OCI-LY1 (cell line): Measurements from ENCODE around the gene COPS4.
"Not testable (repeated sequence)": the region's sequence is repeated elsewhere in the genome, so short reads cannot be mapped to it uniquely, and the experiment has no call there.

Experiments used
- H2AFZ ChIP-seq: fragments of 200-600 bp; sonication (generic), shearing (Covaris generic); 2 replicates; pipeline ENCODE4 v1.6.0; 2014; ENCODE audit warnings: antibody characterized with exemption, mild to moderate bottlenecking, low read length
- H3F3A ChIP-seq: fragments of 200-600 bp; sonication (generic), shearing (Covaris generic); 2 replicates; pipeline ENCODE4 v1.6.0; 2014; ENCODE audit warnings: mild to moderate bottlenecking, antibody characterized with exemption, low read length, moderate library complexity; ENCODE audit not compliant: insufficient read depth
- H3K27ac ChIP-seq: fragments of 200-600 bp; sonication (generic); 2 replicates; pipeline ENCODE4 v1.5.1; 2014; ENCODE audit warnings: low read length, mixed run types, mild to moderate bottlenecking, low read depth; ENCODE audit not compliant: poor library complexity, severe bottlenecking
- H3K27me3 ChIP-seq: fragments of 200-600 bp; sonication (generic); 2 replicates; pipeline ENCODE4 v1.6.0; 2014; ENCODE audit warnings: antibody characterized with exemption, mild to moderate bottlenecking, low read length, moderate library complexity; ENCODE audit not compliant: insufficient read depth
- H3K36me3 ChIP-seq: fragments of 200-600 bp; sonication (generic); 2 replicates; pipeline ENCODE4 v1.6.1; 2014; ENCODE audit warnings: mild to moderate bottlenecking, antibody characterized with exemption, low read length, moderate library complexity, mixed read lengths; ENCODE audit not compliant: insufficient read depth
- H3K4me1 ChIP-seq: fragments of 200-600 bp; sonication (generic); 2 replicates; pipeline ENCODE4 v1.5.1; 2014; ENCODE audit warnings: mild to moderate bottlenecking, low read length, moderate library complexity; ENCODE audit not compliant: insufficient read depth, severe bottlenecking
- H3K4me2 ChIP-seq: fragments of 200-600 bp; sonication (generic), shearing (Covaris generic); 2 replicates; pipeline ENCODE4 v1.6.1; 2014; ENCODE audit warnings: low read length
- H3K4me3 ChIP-seq: fragments of 200-600 bp; sonication (generic); 2 replicates; pipeline ENCODE4 v1.5.1; 2014; ENCODE audit warnings: low read length, low read depth, mild to moderate bottlenecking, mixed read lengths; ENCODE audit not compliant: poor library complexity, severe bottlenecking
- H3K79me2 ChIP-seq: fragments of 200-600 bp; shearing (Covaris generic); 2 replicates; pipeline ENCODE4 v1.6.1; 2016; ENCODE audit warnings: mixed run types, low read length, mixed read lengths; ENCODE audit not compliant: insufficient read depth
- H3K9ac ChIP-seq: fragments of 200-600 bp; sonication (generic), shearing (Covaris generic); 2 replicates; pipeline ENCODE4 v1.6.1; 2014; ENCODE audit warnings: mild to moderate bottlenecking, low read length, mixed read lengths
- H3K9me2 ChIP-seq: fragments of 200-600 bp; sonication (generic), shearing (Covaris generic); 2 replicates; pipeline ENCODE4 v1.6.1; 2014; ENCODE audit warnings: low read depth, mild to moderate bottlenecking, low read length, mixed read lengths
- H3K9me3 ChIP-seq: fragments of 200-600 bp; shearing (Covaris generic); 2 replicates; pipeline ENCODE4 v1.6.1; 2014; ENCODE audit warnings: low read length, mixed read lengths
- H4K20me1 ChIP-seq: fragments of 200-600 bp; sonication (generic), shearing (Covaris generic); 2 replicates; pipeline ENCODE4 v1.6.0; 2016; ENCODE audit warnings: mild to moderate bottlenecking, low read length; ENCODE audit not compliant: insufficient read depth
- EZH2 ChIP-seq: fragments of 200-600 bp; sonication (generic), shearing (Covaris generic); IDR thresholded peaks from 2 replicates; pipeline ENCODE4 v1.8.0; 2017; ENCODE audit warnings: borderline replicate concordance, mixed run types, mild to moderate bottlenecking, antibody characterized with exemption, low read length, moderate library complexity, mixed read lengths
- TF ChIP-seq, protein P1 (sequence below): fragments of 200-600 bp; sonication (generic), shearing (Covaris generic); IDR thresholded peaks from 2 replicates; pipeline ENCODE4 v1.5.1; 2017; ENCODE audit warnings: mild to moderate bottlenecking, antibody characterized with exemption, low read length, moderate library complexity, mixed read lengths

Gene COPS4

GRCh38 chr4:83080561-83080960 lies 45.6 kb downstream of the COPS4 start:
- no peaks in the 10 kb centered on the region for H4K20me1 ChIP-seq
- H3F3A ChIP-seq: no peaks in the 10 kb centered on the region
- no peaks in the 10 kb centered on the region for H3K9me3 ChIP-seq
- H2AFZ ChIP-seq: no peak overlapping the region
- H3K4me2 ChIP-seq: no peak overlapping the region
- H3K36me3 ChIP-seq: peaks cover 9% of the 10 kb centered on the region
- no peaks in the 10 kb centered on the region for H3K4me1 ChIP-seq
- H3K9ac ChIP-seq: no peak overlapping the region
- H3K27ac ChIP-seq: no peak overlapping the region
- TF ChIP-seq EZH2: no peak
- TF ChIP-seq, protein P1, sequence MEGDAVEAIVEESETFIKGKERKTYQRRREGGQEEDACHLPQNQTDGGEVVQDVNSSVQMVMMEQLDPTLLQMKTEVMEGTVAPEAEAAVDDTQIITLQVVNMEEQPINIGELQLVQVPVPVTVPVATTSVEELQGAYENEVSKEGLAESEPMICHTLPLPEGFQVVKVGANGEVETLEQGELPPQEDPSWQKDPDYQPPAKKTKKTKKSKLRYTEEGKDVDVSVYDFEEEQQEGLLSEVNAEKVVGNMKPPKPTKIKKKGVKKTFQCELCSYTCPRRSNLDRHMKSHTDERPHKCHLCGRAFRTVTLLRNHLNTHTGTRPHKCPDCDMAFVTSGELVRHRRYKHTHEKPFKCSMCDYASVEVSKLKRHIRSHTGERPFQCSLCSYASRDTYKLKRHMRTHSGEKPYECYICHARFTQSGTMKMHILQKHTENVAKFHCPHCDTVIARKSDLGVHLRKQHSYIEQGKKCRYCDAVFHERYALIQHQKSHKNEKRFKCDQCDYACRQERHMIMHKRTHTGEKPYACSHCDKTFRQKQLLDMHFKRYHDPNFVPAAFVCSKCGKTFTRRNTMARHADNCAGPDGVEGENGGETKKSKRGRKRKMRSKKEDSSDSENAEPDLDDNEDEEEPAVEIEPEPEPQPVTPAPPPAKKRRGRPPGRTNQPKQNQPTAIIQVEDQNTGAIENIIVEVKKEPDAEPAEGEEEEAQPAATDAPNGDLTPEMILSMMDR: no peak
- no peak overlapping the region for H3K4me3 ChIP-seq
- H3K9me2 ChIP-seq: no peaks in the 10 kb centered on the region
- H3K27me3 ChIP-seq: no peaks in the 10 kb centered on the region
- no peaks in the 10 kb centered on the region for H3K79me2 ChIP-seq

GRCh38 chr4:83082777-83083176 lies 47.8 kb downstream of the COPS4 start:
- H3K9ac ChIP-seq: no peak overlapping the region
- no peaks in the 10 kb centered on the region for H4K20me1 ChIP-seq
- H3K36me3 ChIP-seq: no peaks in the 10 kb centered on the region
- H3F3A ChIP-seq: no peaks in the 10 kb centered on the region
- H3K27me3 ChIP-seq: no peaks in the 10 kb centered on the region
- no peak for TF ChIP-seq EZH2
- TF ChIP-seq, protein P1: no peak
- no peaks in the 10 kb centered on the region for H3K9me3 ChIP-seq
- no peak overlapping the region for H2AFZ ChIP-seq
- no peaks in the 10 kb centered on the region for H3K79me2 ChIP-seq
- H3K4me1 ChIP-seq: no peaks in the 10 kb centered on the region
- H3K4me3 ChIP-seq: no peak overlapping the region
- H3K9me2 ChIP-seq: no peaks in the 10 kb centered on the region
- H3K27ac ChIP-seq: no peak overlapping the region
- H3K4me2 ChIP-seq: no peak overlapping the region

GRCh38 chr4:83083925-83084475 lies 49.0 kb downstream of the COPS4 start:
- H4K20me1 ChIP-seq: no peaks in the 10 kb centered on the region
- H3K36me3 ChIP-seq: no peaks in the 10 kb centered on the region
- H3K4me1 ChIP-seq: no peaks in the 10 kb centered on the region
- no peak overlapping the region for H3K4me2 ChIP-seq
- no peaks in the 10 kb centered on the region for H3K9me2 ChIP-seq
- no peaks in the 10 kb centered on the region for H3K27me3 ChIP-seq
- no peaks in the 10 kb centered on the region for H3K9me3 ChIP-seq
- H3K27ac ChIP-seq: no peak overlapping the region
- no peaks in the 10 kb centered on the region for H3F3A ChIP-seq
- H2AFZ ChIP-seq: no peak overlapping the region
- TF ChIP-seq EZH2: no peak
- TF ChIP-seq, protein P1: no peak
- no peaks in the 10 kb centered on the region for H3K79me2 ChIP-seq
- no peak overlapping the region for H3K4me3 ChIP-seq
- H3K9ac ChIP-seq: no peak overlapping the region

- H3K27me3 ChIP-seq, H3K4me3 ChIP-seq, H4K20me1 ChIP-seq, H3K9me3 ChIP-seq, H3K9me2 ChIP-seq, H3K4me1 ChIP-seq, H3F3A ChIP-seq, H3K27ac ChIP-seq, H3K36me3 ChIP-seq, H2AFZ ChIP-seq, H3K79me2 ChIP-seq, H3K4me2 ChIP-seq, H3K9ac ChIP-seq: not testable (repeated sequence)
Measured at GRCh38 chr4:83084956-83085355, 50.0 kb downstream of the COPS4 start.
